Measurements from ENCODE around the gene BTC. TPM values are rescaled to one million over a fixed set of nuclear protein-coding genes. Genes with fewer than 3 reads are reported as not detected.
"Not testable (repeated sequence)": the region's sequence is repeated elsewhere in the genome, so short reads cannot be mapped to it uniquely, and the experiment has no call there.

Gene BTC
- 2.4 TPM for polyA plus RNA-seq (ENCODE audit: insufficient read length)

GRCh38 chr4:74794382-74795010 is at the start of gene BTC:
BTC (minus strand) TSS chr4:74794523; CDS start chr4:74794325, 198 bp downstream.
- peak; percentile 3 for DNase-seq

- peak; percentile 6 for DNase-seq
These were observed 46.7 kb upstream of the BTC start for GRCh38 chr4:74840936-74841509.

GRCh38 chr4:74838746-74839370 is 44.5 kb upstream of the BTC start:
- no peak for DNase-seq

GRCh38 chr4:74830928-74831327 is 36.6 kb upstream of the BTC start:
- DNase-seq = no peak

- DNase-seq = no peak
These were observed 28.9 kb upstream of the BTC start for GRCh38 chr4:74823194-74823593.

- DNase-seq = no peak
These were observed 28.3 kb upstream of the BTC start for GRCh38 chr4:74822603-74823002.

GRCh38 chr4:74821541-74821940 is 27.2 kb upstream of the BTC start:
- no peak for DNase-seq

GRCh38 chr4:74814052-74814451 is 19.7 kb upstream of the BTC start:
- DNase-seq = no peak

GRCh38 chr4:74812056-74812455 is 17.7 kb upstream of the BTC start:
- not testable (repeated sequence) for DNase-seq

GRCh38 chr4:74805601-74806000 is 11.3 kb upstream of the BTC start:
- no peak for DNase-seq

GRCh38 chr4:74800310-74800709 is 6.0 kb upstream of the BTC start:
- DNase-seq = no peak

GRCh38 chr4:74796631-74797030 is 2.3 kb upstream of the BTC start:
- DNase-seq = no peak

GRCh38 chr4:74793757-74794381 is 454 bp downstream of the BTC start:
- DNase-seq = peak; percentile 36

- no peak for DNase-seq
These were observed 3.7 kb downstream of the BTC start for GRCh38 chr4:74790652-74791051.

GRCh38 chr4:74789518-74789917 is 4.8 kb downstream of the BTC start:
- DNase-seq = no peak

GRCh38 chr4:74777531-74777930 is 16.8 kb downstream of the BTC start:
- no peak for DNase-seq

- DNase-seq = no peak
These were observed 21.5 kb downstream of the BTC start for GRCh38 chr4:74772783-74773182.

GRCh38 chr4:74772106-74772505 is 22.2 kb downstream of the BTC start:
- DNase-seq = no peak

- DNase-seq = no peak
These were observed 24.0 kb downstream of the BTC start for GRCh38 chr4:74770226-74770910.

- no peak for DNase-seq
These were observed 25.3 kb downstream of the BTC start for GRCh38 chr4:74768857-74769525.

- DNase-seq = no peak
These were observed 30.2 kb downstream of the BTC start for GRCh38 chr4:74764119-74764518.

- no peak for DNase-seq
These were observed 35.7 kb downstream of the BTC start for GRCh38 chr4:74758551-74759145.
